CD14-positive monocyte (primary cell): Measurements from ENCODE around the gene PRKACA. TPM values are rescaled to one million over a fixed set of nuclear protein-coding genes. Genes with fewer than 3 reads are reported as not detected.

ENCODE experiments used
- DNase-seq, 3 donors: peaks; one replicate each; pipeline ENCODE4 v3.0.0-alpha.2; 2011 to 2022
- H2AFZ ChIP-seq: 2 replicates; pipeline ENCODE4 v1.6.0; 2012; ENCODE audit warnings: mild to moderate bottlenecking, low read depth, low read length, inconsistent platforms; ENCODE audit not compliant: insufficient read depth, poor library complexity, severe bottlenecking
- H3K27ac ChIP-seq, 2 donors: 1 replicate in 1 of 2; 2 replicates in 1 of 2; pipeline ENCODE4 v1.5.1; 2012 to 2013; ENCODE audit warnings: low read length in 2 of 2, control low read depth in 1 of 2, inconsistent platforms in 1 of 2, low read depth in 1 of 2, mild to moderate bottlenecking in 1 of 2
- H3K27me3 ChIP-seq, 2 donors: one replicate each; pipeline versions ENCODE4 v1.6.0 to v1.6.1; 2011 to 2013; ENCODE audit warnings: low read length in 2 of 2; ENCODE audit not compliant: control insufficient read depth in 2 of 2, insufficient read depth in 2 of 2
- H3K36me3 ChIP-seq, 2 donors: replicated peaks in 1 of 2; 1 replicate in 1 of 2; 2 replicates in 1 of 2; pipeline versions ENCODE4 v1.5.1 to v1.6.1; 2012 to 2013; ENCODE audit warnings: low read length in 2 of 2, control low read depth in 1 of 2, inconsistent platforms in 1 of 2, mild to moderate bottlenecking in 1 of 2; ENCODE audit not compliant: insufficient read depth in 2 of 2, control insufficient read depth in 1 of 2
- H3K4me1 ChIP-seq, 2 donors: 1 replicate in 1 of 2; 2 replicates in 1 of 2; pipeline versions ENCODE4 v1.5.1 to v1.6.1; 2012 to 2013; ENCODE audit warnings: low read length in 2 of 2, control low read depth in 1 of 2, inconsistent platforms in 1 of 2, mild to moderate bottlenecking in 1 of 2, moderate library complexity in 1 of 2; ENCODE audit not compliant: insufficient read depth in 2 of 2, control insufficient read depth in 1 of 2
- H3K4me2 ChIP-seq: replicated peaks from 2 replicates; pipeline ENCODE3; 2012; ENCODE audit warnings: low read length, moderate library complexity, mild to moderate bottlenecking; ENCODE audit not compliant: poor library complexity, severe bottlenecking; ENCODE audit errors: extremely low read depth
- H3K4me3 ChIP-seq, 3 experiments: fragments of 200-600 bp in 1 of 3; sonication (generic) in 1 of 3; replicated peaks in 1 of 3; 1 replicate in 2 of 3; 2 replicates in 1 of 3; pipeline ENCODE4 v1.5.1; 2011 to 2013; ENCODE audit warnings: low read length in 3 of 3, mild to moderate bottlenecking in 3 of 3, control low read depth in 2 of 3, low read depth in 2 of 3, inconsistent platforms in 1 of 3, moderate library complexity in 1 of 3
- H3K79me2 ChIP-seq: 2 replicates; pipeline ENCODE4 v1.6.0; 2012; ENCODE audit warnings: mild to moderate bottlenecking, control low read depth, inconsistent platforms, low read length, moderate library complexity; ENCODE audit not compliant: insufficient read depth
- H3K9ac ChIP-seq: 2 replicates; pipeline ENCODE4 v1.6.0; 2017; ENCODE audit warnings: low read length, mild to moderate bottlenecking; ENCODE audit not compliant: insufficient read depth, poor library complexity, severe bottlenecking
- H3K9me3 ChIP-seq, 2 donors: replicated peaks in 1 of 2; 1 replicate in 1 of 2; 2 replicates in 1 of 2; pipeline versions ENCODE4 v1.5.1 to v1.6.1; 2012 to 2013; ENCODE audit warnings: low read length in 2 of 2, control low read depth in 1 of 2; ENCODE audit not compliant: control insufficient read depth in 1 of 2, insufficient read depth in 1 of 2
- H4K20me1 ChIP-seq: 2 replicates; pipeline ENCODE4 v1.6.0; 2012; ENCODE audit warnings: mild to moderate bottlenecking, low read length, control low read depth, moderate library complexity; ENCODE audit not compliant: insufficient read depth
- H3K27ac Mint-ChIP-seq, 7 donors: one replicate each; pipeline ENCODE4 v1.8.0; 2020; ENCODE audit warnings: mild to moderate bottlenecking in 7 of 7, mixed read lengths in 7 of 7, moderate library complexity in 6 of 7, inconsistent platforms in 2 of 7
- H3K27me3 Mint-ChIP-seq, 3 donors: one replicate each; pipeline ENCODE4 v1.8.0; 2021 to 2022; ENCODE audit warnings: low read depth in 3 of 3, mild to moderate bottlenecking in 3 of 3, mixed read lengths in 3 of 3, moderate library complexity in 3 of 3, inconsistent platforms in 1 of 3
- H3K36me3 Mint-ChIP-seq, 2 donors: one replicate each; pipeline ENCODE4 v1.8.0; 2020; ENCODE audit warnings: mixed read lengths in 2 of 2, inconsistent platforms in 1 of 2, mild to moderate bottlenecking in 1 of 2
- H3K4me1 Mint-ChIP-seq: one replicate; pipeline ENCODE4 v1.8.0; 2020; ENCODE audit warnings: mild to moderate bottlenecking, mixed read lengths
- H3K4me3 Mint-ChIP-seq, 2 donors: one replicate each; pipeline ENCODE4 v1.8.0; 2020; ENCODE audit warnings: mild to moderate bottlenecking in 2 of 2, mixed read lengths in 2 of 2, moderate library complexity in 1 of 2
- H3K9me3 Mint-ChIP-seq, 7 donors: one replicate each; pipeline ENCODE4 v1.8.0; 2020 to 2022; ENCODE audit warnings: mixed read lengths in 7 of 7, mild to moderate bottlenecking in 6 of 7, moderate library complexity in 6 of 7, inconsistent platforms in 2 of 7
- CTCF ChIP-seq: fragments of 200-600 bp; IDR thresholded peaks from one replicate; pipeline ENCODE4 v1.8.0; 2022; ENCODE audit warnings: antibody characterized with exemption, mild to moderate bottlenecking
- WGBS: methylation state at CpG from one replicate; pipeline ENCODE4 v1.1.5; 2013; ENCODE audit warnings: missing lambda C conversion rate; ENCODE audit not compliant: insufficient coverage; 5-methylcytosine and 5-hydroxymethylcytosine counted together
- intact Hi-C, 2 donors: fragments of 100-400 bp; cut with micrococcal nuclease; formaldehyde crosslinking; loops; one replicate each; pipeline versions ENCODE4 v1.15.0 to v1.15.1; 2023
- polyA plus RNA-seq, 3 donors: library from polyadenylated mRNA; depleted of rRNA in 1 of 3; unstranded in 2 of 3; stranded (reverse) in 1 of 3; fragments of 300-500 nt in 2 of 3; fragments of >200 nt in 1 of 3; fragmentation: Illumina TruSeq in 2 of 3; gene quantifications; 1 replicate in 2 of 3; 2 replicates in 1 of 3; pipeline ENCODE4 v1.2.3, GENCODE V29; 2012 to 2021

The PRKACA gene
- polyA plus RNA-seq, 3 donors: 2.0 to 231 (median 3.8) TPM

- H3K27ac ChIP-seq: no peak overlapping the region
- H3K9me3 Mint-ChIP-seq: peaks cover 0 to 10% (median 1%) of the 10 kb centered on the region in 7 donors
- peak overlapping the region; percentile 5 for H3K4me2 ChIP-seq
- peak in 1 of 3 donors; percentile 39 for DNase-seq
- H3K4me1 ChIP-seq: peaks cover 6 to 9% of the 10 kb centered on the region in 2 donors
- H3K4me3 Mint-ChIP-seq: peak overlapping the region in 1 of 2 donors; percentile 79
- no peaks in the 10 kb centered on the region for H3K36me3 ChIP-seq
- peaks cover 16 to 54% of the 10 kb centered on the region in 2 donors for H3K27me3 ChIP-seq
- intact Hi-C loops: no loop called here
- H3K9me3 ChIP-seq: peaks cover 0 to 3% of the 10 kb centered on the region in 2 donors
- H3K9ac ChIP-seq: no peak overlapping the region
- no peak overlapping the region for H3K4me3 ChIP-seq
- peaks cover 53 to 71% (median 70%) of the 10 kb centered on the region in 3 donors for H3K27me3 Mint-ChIP-seq
- H3K36me3 Mint-ChIP-seq: peaks cover 4 to 7% of the 10 kb centered on the region in 2 donors
- TF ChIP-seq CTCF: peak; percentile 86
- no peak overlapping the region for H3K27ac Mint-ChIP-seq
- H4K20me1 ChIP-seq: no peaks in the 10 kb centered on the region
- no peaks in the 10 kb centered on the region for H3K79me2 ChIP-seq
- WGBS: 4% methylated on average over 9 of the region's 15 CpGs
- peaks cover 23% of the 10 kb centered on the region for H3K4me1 Mint-ChIP-seq
- no peak overlapping the region for H2AFZ ChIP-seq
Measured at GRCh38 chr19:14059093-14059480, 58.5 kb downstream of the PRKACA start.

- Histone ChIP-seq H3K9me3 (peaks cover 0 to 3% of the 10 kb centered on the region in 2 donors), H3K36me3 (no peaks in the 10 kb centered on the region), H3K27ac (no peak overlapping the region), H3K27me3 (peaks cover 16 to 54% of the 10 kb centered on the region in 2 donors), H2AFZ (no peak overlapping the region), H3K79me2 (no peaks in the 10 kb centered on the region), H3K4me3 (no peak overlapping the region), H3K4me2 (peak overlapping the region; percentile 45), H4K20me1 (no peaks in the 10 kb centered on the region), H3K4me1 (peaks cover 6 to 9% of the 10 kb centered on the region in 2 donors), H3K9ac (no peak overlapping the region)
- peaks cover 0 to 10% (median 1%) of the 10 kb centered on the region in 7 donors for H3K9me3 Mint-ChIP-seq
- 25% methylated on average over 17 of the region's 17 CpGs for WGBS
- peak overlapping the region in 1 of 2 donors; percentile 79 for H3K4me3 Mint-ChIP-seq
- DNase-seq: no peak
- peak overlapping the region in 1 of 7 donors; percentile 30 for H3K27ac Mint-ChIP-seq
- peaks cover 4 to 7% of the 10 kb centered on the region in 2 donors for H3K36me3 Mint-ChIP-seq
- no peak for TF ChIP-seq CTCF
- H3K27me3 Mint-ChIP-seq: peaks cover 57 to 75% (median 72%) of the 10 kb centered on the region in 3 donors
- intact Hi-C loops: no loop called here
- peaks cover 23% of the 10 kb centered on the region for H3K4me1 Mint-ChIP-seq
Measured at GRCh38 chr19:14058182-14059092, 59.1 kb downstream of the PRKACA start.
